HCT116 (cell line): ENCODE results near the gene RGS6. TPM values are rescaled to one million over a fixed set of nuclear protein-coding genes. Genes with fewer than 3 reads are reported as not detected.

Experiments
- ATAC-seq: fragments of 200-7000 bp; cut with Tn5 transposase; 2 replicates; pipeline ENCODE4 v1.9.1; 2020; ENCODE audit warnings: mild to moderate bottlenecking, moderate library complexity
- BruUV-seq: library from RNA; stranded (reverse); fragments of 400-500 nt; replicated peaks from 2 replicates; lab custom pipeline; 2021; lab: Mats Ljungman, UMichigan
- CTCF ChIA-PET: fragments of 300-600 bp; sonication (Branson Sonifier 250); formaldehyde crosslinking; loops from one replicate; lab custom pipeline; 2021; ENCODE audit warnings: antibody characterized with exemption; lab: Charles Lee
- POLR2A ChIA-PET: fragments of 300-600, 350-600 bp; sonication (Branson Sonifier 250); formaldehyde crosslinking; loops from one replicate; lab custom pipeline; 2021; ENCODE audit warnings: antibody characterized with exemption; lab: Charles Lee
- RAD21 ChIA-PET, 2 experiments: fragments of 300-600 bp; sonication (Branson Sonifier 250); formaldehyde crosslinking; loops; one replicate each; lab custom pipeline; 2023; ENCODE audit warnings: low total read pairs in 2 of 2; ENCODE audit not compliant: uncharacterized antibody in 2 of 2, unreplicated experiment in 2 of 2, low non-redundant PET in 1 of 2; lab: Charles Lee
- DNase-seq: peaks from one replicate; pipeline ENCODE4 v3.0.0-alpha.2; 2010; ENCODE audit warnings: low read depth, low spot score
- H2AFZ ChIP-seq: fragments of 200-600 bp; shearing (Covaris generic), sonication (generic); 2 replicates; pipeline ENCODE4 v1.6.1; 2017; ENCODE audit warnings: low read depth, mixed run types, mixed read lengths, antibody characterized with exemption, low read length; ENCODE audit not compliant: poor library complexity, severe bottlenecking
- H3K27ac ChIP-seq: 2 replicates; pipeline ENCODE4 v1.5.1; 2012; ENCODE audit warnings: low read depth, low read length
- H3K27me3 ChIP-seq: fragments of 200-600 bp; sonication (generic); 2 replicates; pipeline ENCODE4 v1.6.1; 2016; ENCODE audit warnings: mixed run types, low read length, mixed read lengths; ENCODE audit not compliant: insufficient read depth
- H3K36me3 ChIP-seq, 2 experiments: fragments of 200-500 bp in 1 of 2; fragments of 200-600 bp in 1 of 2; sonication (Bioruptor generic) in 1 of 2; sonication (generic) in 1 of 2; 2 replicates each; pipeline versions ENCODE4 v1.5.1 to v1.6.1; 2014 to 2016; ENCODE audit warnings: low read length in 2 of 2, inconsistent platforms in 1 of 2, mixed read lengths in 1 of 2, mixed run types in 1 of 2; ENCODE audit not compliant: insufficient read depth in 2 of 2, control insufficient read depth in 1 of 2
- H3K4me1 ChIP-seq, 2 experiments: fragments of 200-600 bp in 1 of 2; sonication (generic) in 1 of 2; 2 replicates each; pipeline versions ENCODE4 v1.5.1 to v1.6.1; 2012 to 2017; ENCODE audit warnings: low read length in 2 of 2, inconsistent platforms in 1 of 2, mild to moderate bottlenecking in 1 of 2, mixed read lengths in 1 of 2, mixed run types in 1 of 2, moderate library complexity in 1 of 2; ENCODE audit not compliant: insufficient read depth in 2 of 2, control insufficient read depth in 1 of 2
- H3K4me2 ChIP-seq: fragments of 200-600 bp; sonication (generic); 2 replicates; pipeline ENCODE4 v1.6.1; 2017; ENCODE audit warnings: mixed run types, low read length, mixed read lengths
- H3K4me3 ChIP-seq, 2 experiments: fragments of 200-600 bp in 1 of 2; sonication (generic) in 1 of 2; replicated peaks in 1 of 2; 2 replicates each; pipeline ENCODE4 v1.5.1; 2011 to 2016; ENCODE audit warnings: low read length in 2 of 2, control low read depth in 1 of 2, low read depth in 1 of 2, mild to moderate bottlenecking in 1 of 2, mixed read lengths in 1 of 2, mixed run types in 1 of 2
- H3K79me2 ChIP-seq: fragments of 200-600 bp; sonication (generic); 2 replicates; pipeline ENCODE4 v1.6.1; 2017; ENCODE audit warnings: mild to moderate bottlenecking, mixed run types, low read length, moderate library complexity, mixed read lengths; ENCODE audit not compliant: insufficient read depth
- H3K9ac ChIP-seq: fragments of 200-600 bp; sonication (generic); 2 replicates; pipeline ENCODE4 v1.6.1; 2016; ENCODE audit warnings: low read length, mixed read lengths
- H3K9me2 ChIP-seq: fragments of 200-600 bp; sonication (generic), shearing (Covaris generic); 2 replicates; pipeline ENCODE4 v1.6.1; 2017; ENCODE audit warnings: mixed run types, mild to moderate bottlenecking, moderate library complexity; ENCODE audit not compliant: insufficient read depth
- H3K9me3 ChIP-seq, 2 experiments: fragments of 200-500 bp in 1 of 2; fragments of 200-600 bp in 1 of 2; sonication (Bioruptor generic) in 1 of 2; sonication (generic) in 1 of 2; 2 replicates each; pipeline ENCODE4 v1.6.1; 2014 to 2017; ENCODE audit warnings: low read length in 2 of 2, mixed read lengths in 2 of 2, inconsistent platforms in 1 of 2, low read depth in 1 of 2, mild to moderate bottlenecking in 1 of 2, mixed run types in 1 of 2, moderate library complexity in 1 of 2; ENCODE audit not compliant: control insufficient read depth in 1 of 2, insufficient read depth in 1 of 2
- H4K20me1 ChIP-seq: fragments of 200-600 bp; sonication (generic), shearing (Covaris generic); 2 replicates; pipeline ENCODE4 v1.6.1; 2017; ENCODE audit warnings: mixed run types, mild to moderate bottlenecking, moderate library complexity; ENCODE audit not compliant: insufficient read depth
- ATF3 ChIP-seq: IDR thresholded peaks from 2 replicates; pipeline ENCODE4 v1.6.1; 2012
- CBX3 ChIP-seq: IDR thresholded peaks from 2 replicates; pipeline ENCODE4 v1.6.1; 2012; ENCODE audit warnings: low read depth
- CEBPB ChIP-seq: IDR thresholded peaks from 2 replicates; pipeline ENCODE4 v1.6.1; 2012; ENCODE audit warnings: low read depth
- EGR1 ChIP-seq: IDR thresholded peaks from 2 replicates; pipeline ENCODE4 v1.6.1; 2012; ENCODE audit warnings: low read depth
- EZH2 ChIP-seq: fragments of 200-600 bp; sonication (generic); IDR thresholded peaks from 2 replicates; pipeline ENCODE4 v1.6.1; 2017; ENCODE audit warnings: antibody characterized with exemption, mixed run types
- FOSL1 ChIP-seq: IDR thresholded peaks from 2 replicates; pipeline ENCODE4 v1.6.1; 2012; ENCODE audit warnings: low read depth
- JUND ChIP-seq: IDR thresholded peaks from 2 replicates; pipeline ENCODE4 v1.6.1; 2012
- MAX ChIP-seq: IDR thresholded peaks from 2 replicates; pipeline ENCODE4 v1.6.1; 2012
- RAD21 ChIP-seq: IDR thresholded peaks from 2 replicates; pipeline ENCODE4 v1.6.1; 2012; ENCODE audit warnings: low read depth, mild to moderate bottlenecking
- SIN3A ChIP-seq: IDR thresholded peaks from 2 replicates; pipeline ENCODE4 v1.6.1; 2012; ENCODE audit warnings: low read depth
- TCF7L2 ChIP-seq: IDR thresholded peaks from 2 replicates; pipeline ENCODE4 v1.7.0; 2011; ENCODE audit warnings: borderline replicate concordance, inconsistent platforms; ENCODE audit not compliant: insufficient read depth, insufficient read length; ENCODE audit errors: extremely low read depth
- YY1 ChIP-seq: IDR thresholded peaks from 2 replicates; pipeline ENCODE4 v1.6.1; 2011; ENCODE audit warnings: low read length, low read depth, moderate library complexity, mild to moderate bottlenecking; ENCODE audit not compliant: insufficient replicate concordance; ENCODE audit errors: extremely low read depth
- ZFX ChIP-seq: fragments of 450-650 bp; IDR thresholded peaks from 2 replicates; pipeline ENCODE4 v1.6.1; 2017
- ZNF274 ChIP-seq: fragments of 200-500 bp; sonication (Bioruptor generic); IDR thresholded peaks from 2 replicates; pipeline ENCODE4 v1.6.1; 2014; ENCODE audit warnings: mild to moderate bottlenecking, low read depth, low read length, inconsistent platforms
- intact Hi-C: fragments of 100-400 bp; cut with micrococcal nuclease; formaldehyde crosslinking; loops from 2 replicates; pipeline ENCODE4 v1.10.0; 2022
- total RNA-seq: library from RNA; stranded (reverse); gene quantifications from one replicate; pipeline ENCODE4 v1.2.1, GENCODE V29; 2021; ENCODE audit not compliant: unreplicated experiment

Gene RGS6
- total RNA-seq, 1 experiment from 2014 or later = 4.7 TPM

- no peaks in the 10 kb centered on the region for H3K79me2 ChIP-seq
- ATAC-seq (no peak), DNase-seq (no peak)
- ChIA-PET CTCF (no interaction called here), POLR2A (no interaction called here), RAD21 (no interaction called here)
- no peak overlapping the region for H3K27ac ChIP-seq
- no peaks in the 10 kb centered on the region for H3K36me3 ChIP-seq
- no peaks in the 10 kb centered on the region for H4K20me1 ChIP-seq
- no peak overlapping the region for H3K4me3 ChIP-seq
- no peak overlapping the region for H3K9ac ChIP-seq
- no TSS peak for BruUV-seq
- TF ChIP-seq CEBPB (0 out of 2 replicates have a peak, but pooled peaks have one; percentile 20), TCF7L2 (no peak)
- no peaks in the 10 kb centered on the region for H3K27me3 ChIP-seq
- intact Hi-C loops = no loop called here
- H3K9me2 ChIP-seq = no peaks in the 10 kb centered on the region
- H3K9me3 ChIP-seq = peaks cover 0 to 3% of the 10 kb centered on the region in 2 experiments; a peak in 1 of 4 replicates
- H3K4me1 ChIP-seq = no peaks in the 10 kb centered on the region
- H3K4me2 ChIP-seq = no peak overlapping the region
- no peak overlapping the region for H2AFZ ChIP-seq
These were observed 223.3 kb downstream of the RGS6 start for GRCh38 chr14:72155379-72155993.

- H3K36me3 ChIP-seq = no peaks in the 10 kb centered on the region
- no peak for DNase-seq
- H4K20me1 ChIP-seq = no peaks in the 10 kb centered on the region
- no peaks in the 10 kb centered on the region for H3K4me1 ChIP-seq
- no peak overlapping the region for H3K27ac ChIP-seq
- no TSS peak for BruUV-seq
- H3K9me3 ChIP-seq = no peaks in the 10 kb centered on the region
- H3K9ac ChIP-seq = no peak overlapping the region
- H3K79me2 ChIP-seq = no peaks in the 10 kb centered on the region
- TF ChIP-seq EGR1 (no peak), CEBPB (no peak), SIN3A (no peak), EZH2 (no peak), TCF7L2 (no peak), RAD21 (no peak), CBX3 (no peak), JUND (no peak), YY1 (no peak), FOSL1 (no peak), ZFX (no peak), ATF3 (no peak), ZNF274 (no peak), MAX (no peak)
- RAD21 ChIA-PET = no interaction called here
- no peak overlapping the region for H3K4me2 ChIP-seq
- CTCF ChIA-PET = no interaction called here
- H3K4me3 ChIP-seq = no peak overlapping the region
- ATAC-seq = no peak
- POLR2A ChIA-PET = no interaction called here
- no peaks in the 10 kb centered on the region for H3K27me3 ChIP-seq
- no peak overlapping the region for H2AFZ ChIP-seq
- intact Hi-C loops = no loop called here
- no peaks in the 10 kb centered on the region for H3K9me2 ChIP-seq
These were observed 232.4 kb downstream of the RGS6 start for GRCh38 chr14:72164420-72165228.
